ENCODE measurements around the gene SLC7A6OS. TPM values are rescaled to one million over a fixed set of nuclear protein-coding genes. Genes with fewer than 3 reads are reported as not detected.

The SLC7A6OS gene
- total RNA-seq, 1 experiment from 2014 or later, result 24.5 TPM

DNA sequence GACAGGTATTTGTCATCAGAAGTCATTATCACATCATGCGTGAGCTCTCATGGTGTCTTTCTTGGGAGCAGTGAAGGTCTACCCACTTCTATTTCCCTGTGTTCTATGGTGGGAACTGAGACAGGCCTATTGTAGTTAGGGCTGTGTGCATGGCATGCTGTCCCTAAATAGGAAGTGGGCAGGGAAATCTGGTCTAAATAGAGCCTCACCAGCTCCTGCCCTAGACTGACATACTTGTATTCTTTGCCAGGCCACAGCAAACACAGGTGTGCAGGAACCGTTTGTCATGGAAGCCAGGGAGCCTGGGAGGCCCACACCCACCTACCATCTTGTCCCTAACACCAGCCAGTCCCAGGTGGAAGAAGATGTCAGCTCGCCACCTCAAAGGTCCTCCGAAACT, 36.3 kb downstream of the SLC7A6OS start:
- H2BK15ac ChIP-seq (ENCODE audit: low read depth, low read length), result no peak overlapping the region
- Mint-ChIP-seq H3K9me3 (no peaks in the 10 kb centered on the region), H3K36me3 (ENCODE audit: insufficient read depth in 1 of 3, low read depth in 3 of 3) (peaks cover 16 to 28% (median 19%) of the 10 kb centered on the region in 3 experiments; a peak in 5 of 7 replicates), H3K27ac (no peak overlapping the region), H3K27me3 (ENCODE audit: low read depth) (no peaks in the 10 kb centered on the region), H3K4me1 (peaks cover 0 to 5% of the 10 kb centered on the region in 2 experiments; a peak in 2 of 4 replicates), H3K4me3 (no peak overlapping the region)
- H2BK5ac ChIP-seq (ENCODE audit: insufficient read length, low read length), result no peak overlapping the region
- no peak overlapping the region for H4K91ac ChIP-seq (ENCODE audit: insufficient read length, low read depth, low read length)
- peaks cover 1% of the 10 kb centered on the region; the same call in 1 of the 2 replicates for H3K79me2 ChIP-seq (ENCODE audit: insufficient read depth, low read length)
- no peak for DNase-seq
- H3K18ac ChIP-seq (ENCODE audit: insufficient read length, low read depth, low read length), result no peak overlapping the region
- TF ChIP-seq CTCF (conservative IDR thresholded peaks at IDR 0.05), result no peak
- no CpG with 5 or more reads among the region's 4 CpGs for WGBS (ENCODE audit: extremely low coverage, insufficient read length, low lambda C conversion rate)
- H3T11ph ChIP-seq (ENCODE audit: low read length), result no peak overlapping the region
- no peak overlapping the region for H3K4me2 ChIP-seq (ENCODE audit: insufficient read depth, insufficient read length, low read length)
- H3K23ac ChIP-seq (ENCODE audit: insufficient read length, low read depth, low read length), result no peak overlapping the region
- no peak overlapping the region for H3K4ac ChIP-seq (ENCODE audit: low read depth, low read length)
- no peaks in the 10 kb centered on the region for H3K9me3 ChIP-seq (ENCODE audit: control insufficient read depth, low read depth, low read length)
- no peaks in the 10 kb centered on the region for H3K4me1 ChIP-seq (ENCODE audit: insufficient read depth, low read length)
- no peak overlapping the region for H3K14ac ChIP-seq (ENCODE audit: insufficient read depth, low read length)
- peaks cover 3% of the 10 kb centered on the region for H3K79me1 ChIP-seq (ENCODE audit: insufficient read depth, low read depth, low read length, poor library complexity, severe bottlenecking)
- no peaks in the 10 kb centered on the region for H3K27me3 ChIP-seq (ENCODE audit: insufficient read depth, low read length)
- H2AK5ac ChIP-seq (ENCODE audit: insufficient read length, low read length), result no peak overlapping the region
- H4K8ac ChIP-seq (replicated peaks; ENCODE audit: insufficient read length, low read depth, low read length), result no peak overlapping the region
- H4K20me1 ChIP-seq (ENCODE audit: control insufficient read depth, insufficient read depth, insufficient read length), result no peaks in the 10 kb centered on the region
- no peak overlapping the region for H3K56ac ChIP-seq (ENCODE audit: insufficient read length, low read depth, low read length)
- no peak overlapping the region for H2AFZ ChIP-seq (ENCODE audit: low read length)
- H4K5ac ChIP-seq (ENCODE audit: insufficient read length, low read depth, low read length), result no peak overlapping the region
- no peaks in the 10 kb centered on the region for H3K23me2 ChIP-seq (ENCODE audit: insufficient read length, low read depth, low read length, poor library complexity, severe bottlenecking)
- no peak overlapping the region for H2BK20ac ChIP-seq (ENCODE audit: low read depth, low read length, poor library complexity, severe bottlenecking)
- H3K9ac ChIP-seq (ENCODE audit: extremely low read depth, insufficient read length, low read length), result no peak overlapping the region
- no peak overlapping the region for H2BK12ac ChIP-seq (ENCODE audit: insufficient read length, low read depth, low read length)
- H2BK120ac ChIP-seq (ENCODE audit: low read depth, low read length, poor library complexity, severe bottlenecking), result no peak overlapping the region
- no peak overlapping the region for H3K27ac ChIP-seq (ENCODE audit: insufficient read length, low read depth, low read length)
